Lung microvascular endothelial cell (primary cell): Measurements from ENCODE around the gene IFT57. TPM values are rescaled to one million over a fixed set of nuclear protein-coding genes. Genes with fewer than 3 reads are reported as not detected.
"Not testable (repeated sequence)": the region's sequence is repeated elsewhere in the genome, so short reads cannot be mapped to it uniquely, and the experiment has no call there.

Source experiments
- DNase-seq, 2 donors: peaks; one replicate each; pipeline versions ENCODE4 v3.0.0 to v3.0.0-alpha.2; 2010; ENCODE audit warnings: low read depth in 2 of 2
- total RNA-seq: library from RNA; depleted of rRNA; stranded (reverse); fragments of >200 nt; gene quantifications from 2 replicates; pipeline ENCODE4 v1.2.1, GENCODE V29; 2014

IFT57 gene
- total RNA-seq = 20.6 and 21.4 TPM in 2 replicates

GRCh38 chr3:108221911-108222852 lies at the start of gene IFT57:
Gene IFT57, minus strand, starts transcription at chr3:108222424. Its CDS starts 102 bp downstream, at chr3:108222322.
- DNase-seq = peak; percentile 98 to 99

- no peak for DNase-seq
These were observed 49.4 kb upstream of the IFT57 start for GRCh38 chr3:108271626-108272025.

DNA sequence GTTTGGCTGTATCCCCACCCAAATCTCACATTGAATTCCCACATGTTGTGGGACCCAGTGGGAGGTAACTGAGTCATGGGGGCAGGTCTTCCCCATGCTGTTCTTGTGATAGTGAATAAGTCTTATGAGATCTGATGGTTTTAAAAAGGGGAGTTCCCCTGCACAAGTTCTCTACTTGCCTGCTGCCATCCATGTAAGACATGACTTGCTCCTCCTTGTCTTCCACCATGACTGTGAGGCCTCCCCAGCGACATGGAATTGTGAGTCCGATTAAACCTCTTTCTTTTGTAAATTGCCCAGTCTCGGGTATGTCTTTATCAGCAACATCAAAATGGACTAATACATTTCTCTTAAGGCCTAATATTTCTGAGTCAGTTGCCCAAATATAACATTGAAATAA lies 46.0 kb upstream of the IFT57 start:
- DNase-seq = not testable (repeated sequence)

GRCh38 chr3:108264534-108265298 lies 42.5 kb upstream of the IFT57 start:
- DNase-seq = not testable (repeated sequence)

DNA sequence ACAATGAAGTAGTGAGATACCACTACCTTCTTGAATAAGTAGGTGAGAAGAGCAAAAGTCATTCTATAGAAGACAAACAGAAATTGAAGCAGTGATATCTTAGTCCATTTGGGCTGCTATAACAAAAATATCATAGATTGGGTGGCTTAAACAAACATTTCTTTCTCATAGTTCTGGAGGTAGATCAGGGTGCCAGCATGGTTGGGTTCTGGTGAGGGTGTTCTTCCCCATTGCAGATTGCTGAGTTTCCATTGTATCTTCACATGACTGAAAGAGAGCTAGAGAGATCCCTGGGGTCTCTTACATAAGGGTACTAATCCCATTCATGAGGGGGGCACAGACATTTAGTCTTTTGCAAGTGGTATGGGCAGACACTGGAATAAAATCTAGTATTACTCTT lies 32.9 kb upstream of the IFT57 start:
- DNase-seq = no peak

DNA sequence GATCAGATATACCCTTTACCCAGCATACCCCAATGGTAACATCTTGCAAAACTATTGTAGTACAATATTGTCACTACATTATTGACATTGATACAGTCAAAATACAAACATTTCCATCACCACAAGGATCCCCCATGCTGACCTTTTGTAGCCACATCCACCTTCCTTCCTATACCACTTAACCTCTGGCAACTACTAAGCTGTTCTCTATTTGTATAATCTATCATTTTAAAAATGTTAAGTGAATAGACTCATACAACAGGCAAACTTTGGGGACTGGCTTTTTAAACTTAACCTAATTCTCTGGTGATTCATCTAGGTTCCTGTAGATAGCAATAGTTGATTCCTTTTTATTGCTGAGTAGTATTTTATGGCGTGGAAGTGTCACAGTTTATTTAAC lies 29.6 kb upstream of the IFT57 start:
- no peak for DNase-seq

- no peak for DNase-seq
These were observed 29.0 kb upstream of the IFT57 start for GRCh38 chr3:108251265-108251664.

- no peak for DNase-seq
These were observed 28.4 kb upstream of the IFT57 start for GRCh38 chr3:108250626-108251025.

GRCh38 chr3:108243243-108243642 lies 21.0 kb upstream of the IFT57 start:
- DNase-seq = no peak

DNA sequence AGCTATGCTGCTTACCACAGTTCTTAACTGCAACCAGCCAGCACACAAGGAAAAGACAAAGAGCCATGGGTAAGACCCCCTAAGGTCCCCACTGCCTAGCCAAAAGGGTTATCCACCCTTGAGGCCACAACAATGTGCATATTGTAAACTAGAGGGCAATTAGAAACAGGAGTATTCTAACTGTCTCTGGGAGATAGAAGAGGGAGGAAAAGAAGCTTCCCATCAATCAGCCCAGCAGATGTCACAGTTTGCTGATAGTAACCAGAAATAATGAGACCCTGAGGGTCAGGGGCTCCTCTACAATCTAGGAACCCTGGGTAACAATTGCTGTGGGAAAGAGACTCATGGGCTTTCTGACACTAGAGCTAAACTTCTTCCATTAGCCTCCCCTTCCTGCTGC lies 20.6 kb upstream of the IFT57 start:
- no peak for DNase-seq

DNA sequence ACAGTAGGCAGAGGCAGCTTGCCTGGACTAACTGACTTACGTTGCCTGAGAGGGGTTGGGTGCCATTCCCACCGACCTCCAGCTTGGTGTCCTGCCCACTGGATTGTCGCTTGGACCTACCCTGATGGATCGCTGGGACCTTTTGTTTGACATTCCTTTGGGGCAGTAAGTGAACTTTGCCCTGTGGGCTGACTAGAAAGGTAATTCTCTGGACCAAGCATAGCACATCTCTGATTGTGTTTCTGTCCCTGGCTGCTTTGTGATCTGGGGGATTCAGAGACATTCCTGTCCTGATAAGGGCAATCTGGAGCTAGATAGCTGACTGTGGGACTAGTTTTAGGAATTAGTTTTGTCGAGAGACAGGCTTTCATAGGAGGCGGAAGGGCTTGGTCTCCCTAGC lies 19.5 kb upstream of the IFT57 start:
- DNase-seq = no peak

DNA sequence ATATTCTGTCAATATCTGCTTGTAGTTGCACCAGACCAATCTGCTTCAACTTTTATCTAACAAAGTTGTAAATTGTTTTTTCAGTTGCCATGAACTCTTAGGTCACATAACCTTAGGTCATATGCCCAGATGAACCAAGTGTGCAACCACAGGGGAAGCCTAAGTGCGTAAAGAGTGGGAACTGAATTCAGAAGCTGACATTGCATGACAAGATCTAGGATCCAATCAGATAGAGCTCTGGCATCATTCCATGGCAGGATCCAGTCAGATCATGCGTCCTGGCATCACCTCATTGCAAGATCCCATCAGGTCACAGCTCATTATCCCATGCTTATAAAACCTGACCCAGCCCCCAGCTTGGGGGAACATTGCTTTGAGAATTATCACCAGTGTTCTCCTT lies 18.9 kb upstream of the IFT57 start:
- no peak for DNase-seq

DNA sequence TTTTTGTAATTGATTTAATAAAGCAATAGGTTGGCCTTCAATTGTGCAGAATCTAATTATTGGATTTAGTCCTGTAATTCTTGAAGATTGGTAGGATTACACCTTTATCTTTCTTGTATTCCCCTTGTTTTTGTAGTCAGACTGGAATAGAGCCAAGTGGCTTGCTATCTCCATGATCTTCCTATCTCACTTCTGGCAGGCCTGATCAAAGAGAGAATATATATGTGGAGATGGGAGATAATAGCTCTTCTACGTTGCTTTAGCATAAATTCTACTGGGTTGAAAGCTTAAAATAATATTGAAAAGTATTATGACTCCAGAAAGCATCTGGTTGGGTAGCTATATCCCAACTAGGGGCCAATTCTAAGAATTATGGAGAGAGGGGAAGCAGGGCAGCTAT lies 16.9 kb upstream of the IFT57 start:
- DNase-seq = no peak

GRCh38 chr3:108235290-108235689 lies 13.1 kb upstream of the IFT57 start:
- DNase-seq = no peak

GRCh38 chr3:108234387-108234957 lies 12.2 kb upstream of the IFT57 start:
- DNase-seq = no peak

DNA sequence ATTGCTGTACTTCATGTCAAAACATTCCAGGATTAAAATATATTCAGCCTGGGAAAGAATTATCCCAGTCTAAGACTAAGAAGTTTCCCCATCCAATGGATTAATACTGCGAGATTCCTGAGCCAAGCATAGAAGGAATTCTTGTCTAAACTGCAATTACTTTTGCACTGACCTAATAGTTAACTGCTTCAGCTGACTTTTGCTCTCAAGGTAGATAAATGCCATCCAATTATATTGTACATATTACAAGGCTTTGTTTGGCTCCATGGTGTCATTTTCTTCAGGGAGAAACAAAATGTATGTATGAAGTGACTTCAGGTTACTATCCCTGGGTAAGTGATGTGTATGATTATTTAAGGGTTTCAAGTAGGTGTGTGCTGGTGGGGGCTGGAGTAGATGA lies 6.1 kb upstream of the IFT57 start:
- no peak for DNase-seq

- no peak for DNase-seq
These were observed 4.9 kb upstream of the IFT57 start for GRCh38 chr3:108227131-108227530.

DNA sequence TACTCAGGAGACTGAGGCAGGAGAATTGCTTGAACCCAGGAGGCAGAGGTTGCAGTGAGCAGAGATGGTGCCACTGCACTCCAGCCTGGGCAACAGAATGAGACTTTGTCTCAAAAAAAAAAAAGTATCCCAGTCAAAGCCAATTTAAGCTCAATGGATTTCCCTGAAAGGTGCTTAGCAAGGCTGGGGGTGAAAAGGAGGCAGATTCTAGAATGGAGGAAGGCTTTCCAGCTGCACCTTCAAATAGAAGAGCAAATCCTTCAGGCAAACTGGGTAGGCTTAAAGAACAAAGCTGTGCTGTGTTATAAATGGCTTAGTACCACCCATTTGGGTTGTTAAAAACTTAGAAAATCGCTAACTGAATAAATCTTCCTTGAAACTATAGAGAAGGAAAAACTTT lies 3.0 kb upstream of the IFT57 start:
- no peak for DNase-seq

DNA sequence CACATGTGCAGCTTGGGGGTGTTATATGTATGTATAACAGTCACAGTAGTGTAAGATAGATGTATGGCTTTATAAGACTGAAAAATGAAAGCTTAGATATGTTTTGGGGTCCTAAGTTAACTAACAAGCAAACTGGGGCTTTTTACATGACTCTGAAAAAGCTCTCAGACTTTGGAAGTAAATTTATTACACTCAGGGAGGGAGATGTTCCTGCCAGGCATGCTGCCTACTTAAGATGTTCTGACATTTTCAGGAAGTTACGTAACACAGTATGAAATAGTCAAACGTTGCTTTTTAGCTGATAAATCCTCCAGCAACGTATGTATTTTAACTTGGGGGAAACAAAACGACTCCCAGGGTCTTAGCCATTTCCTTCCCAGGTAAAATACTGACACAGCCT lies 1.7 kb upstream of the IFT57 start:
- DNase-seq = peak in 1 of 2 donors; percentile 1

DNA sequence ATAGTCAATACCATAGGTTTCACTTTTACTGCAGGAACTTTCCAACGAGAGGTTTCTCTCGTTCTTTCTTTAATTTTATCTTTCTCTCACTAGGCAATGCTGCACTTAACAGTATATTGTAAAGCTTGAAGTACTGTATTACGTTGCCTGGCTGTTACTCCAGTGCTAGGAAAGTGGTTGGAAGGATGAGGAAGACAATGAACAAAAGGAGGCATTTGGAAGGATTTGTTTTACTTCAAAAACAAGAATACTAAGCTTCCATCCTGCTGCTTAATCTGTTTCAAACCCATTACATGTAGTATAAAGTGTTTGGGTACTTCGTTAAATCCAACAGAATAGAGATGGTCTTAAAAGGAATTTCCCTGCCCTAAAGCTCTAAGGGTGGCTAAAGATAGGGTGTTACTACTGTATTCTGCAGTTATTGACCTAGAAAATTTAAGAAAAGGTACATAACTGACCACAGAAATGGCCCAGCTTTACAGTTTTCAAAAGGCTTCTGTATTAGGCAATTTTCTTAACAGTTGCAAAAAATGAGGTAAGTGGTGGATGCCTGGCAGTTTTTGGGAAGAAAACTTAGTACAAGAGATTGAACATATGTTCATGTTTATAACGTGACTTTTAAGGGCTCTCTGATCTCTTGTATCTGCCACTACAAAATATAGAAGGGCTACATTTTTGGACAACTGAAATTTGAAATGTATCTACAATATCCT lies 785 bp upstream of the IFT57 start:
- peak in 1 of 2 donors; percentile 8 for DNase-seq

DNA sequence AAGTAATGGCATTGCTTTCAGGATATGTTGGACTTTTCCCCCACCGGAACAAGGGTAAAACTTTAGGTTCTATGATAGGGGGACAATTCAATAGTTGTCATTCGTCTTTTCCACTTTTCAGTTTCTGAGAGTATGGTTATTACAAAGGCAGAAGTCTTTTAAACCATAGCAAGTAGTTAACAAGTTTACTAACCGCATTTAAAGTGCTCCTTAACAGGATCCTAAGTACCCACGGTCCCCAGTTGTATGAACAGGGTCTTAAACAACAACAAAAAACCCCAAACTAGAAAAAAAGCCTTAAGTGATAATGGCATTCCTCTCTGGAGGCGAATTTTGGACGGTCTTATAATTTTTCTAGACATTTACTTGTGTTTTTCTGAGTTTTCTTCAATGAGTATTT lies 831 bp downstream of the IFT57 start:
- peak; percentile 2 to 7 for DNase-seq

DNA sequence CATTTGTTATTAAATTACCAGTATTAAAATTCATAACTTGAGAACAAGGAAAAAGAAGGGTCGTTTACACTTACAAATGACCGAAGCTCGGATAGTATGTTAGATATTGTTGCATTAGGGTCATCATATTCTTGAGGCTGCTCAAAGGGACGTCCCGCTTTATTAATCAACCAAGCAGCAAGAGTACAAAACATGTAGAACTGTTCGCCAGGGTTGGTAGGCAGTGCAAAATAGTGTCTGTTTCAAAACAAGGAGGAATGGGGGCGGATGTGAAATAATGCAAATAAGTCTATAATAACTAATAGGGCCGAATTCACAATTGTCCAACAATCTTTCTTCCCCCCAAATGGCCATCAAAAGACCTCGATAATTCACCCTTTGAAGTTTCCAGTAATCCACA lies 2.9 kb downstream of the IFT57 start:
- no peak for DNase-seq
